ENCODE data around the gene SPINT4. TPM values are rescaled to one million over a fixed set of nuclear protein-coding genes. Genes with fewer than 3 reads are reported as not detected.
"Not testable (repeated sequence)": the region's sequence is repeated elsewhere in the genome, so short reads cannot be mapped to it uniquely, and the experiment has no call there.

SPINT4 gene
- total and polyA plus RNA-seq, 7 experiments from 2014 or later: not detected

DNA sequence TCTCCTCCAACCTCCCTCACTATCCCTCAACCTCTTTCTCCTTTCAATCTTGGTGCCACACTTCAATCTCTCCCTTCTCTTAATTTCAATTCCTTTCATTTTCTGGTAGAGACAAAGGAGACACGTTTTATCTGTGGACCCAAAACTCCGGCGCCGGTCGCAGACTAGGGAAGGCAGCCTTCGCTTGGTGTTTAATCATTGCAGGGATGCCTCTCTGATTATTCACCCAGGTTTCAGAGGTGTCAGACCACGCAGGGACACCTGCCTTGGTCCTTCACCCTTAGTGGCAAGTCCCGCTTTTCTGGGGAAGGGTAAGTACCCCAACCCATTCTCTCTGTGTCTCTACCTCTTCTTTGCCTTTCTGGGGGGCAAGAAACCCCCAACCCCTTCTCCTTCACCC lies 37.8 kb downstream of the SPINT4 start:
- peaks cover 0 to 18% (median 15%) of the 10 kb centered on the region in 5 donors for H3K27me3 Mint-ChIP-seq
- ATAC-seq; H3K4me1 ChIP-seq (ENCODE audit: control insufficient read depth in 2 of 2, insufficient read depth in 2 of 2, low read length in 2 of 2); H3K9me3 ChIP-seq (ENCODE audit: control insufficient read depth in 2 of 3, low read length in 3 of 3); intact Hi-C loops (cut with micrococcal nuclease); H3K27ac ChIP-seq (ENCODE audit: low read depth, low read length); H3K4me1 Mint-ChIP-seq; H3K27me3 ChIP-seq (ENCODE audit: control insufficient read depth in 2 of 2, insufficient read depth in 2 of 2, low read length in 2 of 2); CTCF ChIA-PET; H3K36me3 ChIP-seq (ENCODE audit: control insufficient read depth in 2 of 3, insufficient read depth in 3 of 3, low read length in 3 of 3); H3K4me3 ChIP-seq (ENCODE audit: low read length); H3K36me3 Mint-ChIP-seq; H3K9me3 Mint-ChIP-seq; H3K27ac Mint-ChIP-seq; DNase-seq; POLR2A ChIA-PET; H3K4me3 Mint-ChIP-seq: not testable (repeated sequence)

DNA sequence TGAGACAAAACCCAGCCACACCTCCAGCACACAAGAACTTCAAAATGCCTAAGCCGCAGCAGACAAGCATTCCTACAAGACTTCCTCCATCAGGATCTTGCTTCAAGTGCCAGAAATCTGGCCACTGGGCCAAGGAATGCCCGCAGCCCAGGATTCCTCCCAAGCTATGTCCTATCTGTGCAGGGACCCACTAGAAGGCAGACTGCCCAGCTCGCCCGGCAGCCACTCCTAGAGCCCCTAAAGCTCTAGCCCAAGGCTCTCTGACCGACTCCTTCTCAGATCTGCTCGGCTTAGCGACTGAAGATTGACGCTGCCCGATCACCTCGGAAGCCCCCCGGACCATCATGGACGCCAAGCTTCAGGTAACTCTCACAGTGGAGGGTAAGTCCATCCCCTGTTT lies 39.8 kb downstream of the SPINT4 start:
- H3K27ac Mint-ChIP-seq; H3K4me3 ChIP-seq (ENCODE audit: low read length); H3K36me3 ChIP-seq (ENCODE audit: control insufficient read depth in 2 of 3, insufficient read depth in 3 of 3, low read length in 3 of 3); DNase-seq; H3K4me1 ChIP-seq (ENCODE audit: control insufficient read depth in 2 of 2, insufficient read depth in 2 of 2, low read length in 2 of 2); H3K9me3 Mint-ChIP-seq; H3K27me3 ChIP-seq (ENCODE audit: control insufficient read depth in 2 of 2, insufficient read depth in 2 of 2, low read length in 2 of 2); intact Hi-C loops (cut with micrococcal nuclease); H3K4me1 Mint-ChIP-seq; H3K36me3 Mint-ChIP-seq; ATAC-seq; POLR2A ChIA-PET; H3K27ac ChIP-seq (ENCODE audit: low read depth, low read length); CTCF ChIA-PET; H3K4me3 Mint-ChIP-seq; H3K9me3 ChIP-seq (ENCODE audit: control insufficient read depth in 2 of 3, low read length in 3 of 3): not testable (repeated sequence)
- H3K27me3 Mint-ChIP-seq: peaks cover 0 to 14% (median 8%) of the 10 kb centered on the region in 5 donors

DNA sequence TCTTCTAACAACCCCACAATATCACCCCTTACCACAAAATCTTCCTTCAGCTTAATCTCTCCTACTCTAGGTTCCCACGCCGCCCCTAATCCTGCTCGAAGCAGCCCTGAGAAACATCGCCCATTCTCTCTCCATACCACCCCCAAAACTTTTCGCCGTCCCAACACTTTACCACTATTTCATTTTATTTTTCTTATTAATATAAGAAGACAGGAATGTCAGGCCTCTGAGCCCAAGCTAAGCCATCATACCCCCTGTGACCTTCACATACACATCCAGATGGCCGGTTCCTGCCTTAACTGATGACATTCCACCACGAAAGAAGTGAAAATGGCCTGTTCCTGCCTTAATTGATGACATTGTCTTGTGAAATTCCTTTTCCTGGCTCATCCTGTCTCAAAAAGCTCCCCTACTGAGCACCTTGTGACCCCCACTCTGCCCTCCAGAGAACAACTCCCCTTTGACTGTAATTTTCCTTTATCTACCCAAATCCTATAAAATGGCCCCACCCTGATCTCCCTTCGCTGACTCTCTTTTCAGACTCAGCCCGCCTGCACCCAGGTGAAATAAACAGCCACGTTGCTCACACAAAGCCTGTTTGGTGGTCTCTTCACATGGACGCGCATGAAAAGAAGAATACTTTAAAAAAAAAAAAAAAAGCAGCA lies 42.6 kb downstream of the SPINT4 start:
- H3K9me3 ChIP-seq (ENCODE audit: control insufficient read depth in 2 of 3, low read length in 3 of 3); H3K4me3 Mint-ChIP-seq; H3K36me3 ChIP-seq (ENCODE audit: control insufficient read depth in 2 of 3, insufficient read depth in 3 of 3, low read length in 3 of 3); ATAC-seq; H3K27me3 ChIP-seq (ENCODE audit: control insufficient read depth in 2 of 2, insufficient read depth in 2 of 2, low read length in 2 of 2); H3K27ac ChIP-seq (ENCODE audit: low read depth, low read length); H3K4me3 ChIP-seq (ENCODE audit: low read length); intact Hi-C loops (cut with micrococcal nuclease); H3K36me3 Mint-ChIP-seq; H3K4me1 Mint-ChIP-seq; H3K9me3 Mint-ChIP-seq; H3K27ac Mint-ChIP-seq; POLR2A ChIA-PET; H3K4me1 ChIP-seq (ENCODE audit: control insufficient read depth in 2 of 2, insufficient read depth in 2 of 2, low read length in 2 of 2); DNase-seq; CTCF ChIA-PET: not testable (repeated sequence)
- peaks cover 0 to 14% (median 8%) of the 10 kb centered on the region in 5 donors for H3K27me3 Mint-ChIP-seq

DNA sequence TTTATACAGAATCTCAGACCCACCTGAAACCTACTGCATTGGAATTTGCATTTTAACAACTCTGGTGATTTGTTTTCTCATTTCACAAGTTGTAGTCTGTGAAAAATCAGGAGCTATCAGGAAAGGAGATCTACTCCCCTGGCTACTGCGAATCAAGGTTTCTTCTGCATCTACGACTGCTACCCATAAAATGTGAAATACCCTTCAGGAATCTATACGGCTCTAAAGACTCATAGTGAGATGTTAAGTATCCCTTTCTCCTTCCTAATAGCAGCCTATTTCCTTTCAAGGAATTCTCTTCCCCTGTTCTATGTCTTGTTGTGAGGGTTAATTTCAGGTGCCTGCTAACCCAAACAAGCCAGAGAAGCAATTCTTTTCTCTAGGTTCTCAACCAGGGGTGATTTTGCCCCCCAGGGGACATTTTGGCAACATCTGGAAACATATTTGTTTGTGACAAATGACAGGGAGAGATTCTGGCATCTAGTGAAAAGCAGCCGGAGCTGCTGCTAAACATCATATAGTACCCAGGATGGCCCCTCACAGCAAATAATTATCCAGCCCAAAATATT lies 43.2 kb downstream of the SPINT4 start:
- Histone ChIP-seq H3K9me3 (ENCODE audit: control insufficient read depth in 2 of 3, low read length in 3 of 3) (no peaks in the 10 kb centered on the region), H3K27ac (ENCODE audit: low read depth, low read length) (no peak overlapping the region), H3K36me3 (ENCODE audit: control insufficient read depth in 2 of 3, insufficient read depth in 3 of 3, low read length in 3 of 3) (no peaks in the 10 kb centered on the region), H3K4me3 (ENCODE audit: low read length) (no peak overlapping the region), H3K4me1 (ENCODE audit: control insufficient read depth in 2 of 2, insufficient read depth in 2 of 2, low read length in 2 of 2) (no peaks in the 10 kb centered on the region), H3K27me3 (ENCODE audit: control insufficient read depth in 2 of 2, insufficient read depth in 2 of 2, low read length in 2 of 2) (no peaks in the 10 kb centered on the region)
- Mint-ChIP-seq H3K27ac (no peak overlapping the region), H3K4me1 (no peaks in the 10 kb centered on the region), H3K9me3 (no peaks in the 10 kb centered on the region), H3K4me3 (no peak overlapping the region), H3K36me3 (no peaks in the 10 kb centered on the region), H3K27me3 (peaks cover 0 to 10% (median 7%) of the 10 kb centered on the region in 5 donors)
- no peak for DNase-seq
- intact Hi-C loops (cut with micrococcal nuclease): no loop called here
- ATAC-seq: no peak
- ChIA-PET POLR2A (no interaction called here), CTCF (interaction anchor here (0.7 kb wide), 1 partner anchor 9 kb away, joined by 3 read pairs; no protein-coding TSS in a partner anchor)

DNA sequence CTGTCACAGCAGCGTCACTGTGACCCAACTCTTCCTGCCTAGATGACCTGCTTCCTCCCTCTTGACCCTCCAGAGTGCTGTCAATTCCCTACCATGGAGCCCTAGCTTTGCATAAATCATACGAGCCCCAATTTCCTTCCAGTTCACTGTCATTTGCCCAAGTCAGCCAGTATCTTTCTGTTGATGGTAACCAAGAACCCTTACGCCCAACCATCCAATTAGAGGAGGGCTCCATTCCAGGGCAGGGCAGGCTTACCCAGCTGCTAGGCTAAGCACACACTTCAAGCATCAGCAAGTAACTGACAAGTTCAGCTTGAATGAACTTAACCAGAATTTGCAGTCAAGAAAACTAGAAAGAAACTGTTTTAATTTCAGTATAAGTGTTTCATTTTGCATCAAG lies 43.8 kb downstream of the SPINT4 start:
- intact Hi-C loops (cut with micrococcal nuclease): no loop called here
- H3K4me3 Mint-ChIP-seq: no peak overlapping the region
- H3K27ac ChIP-seq (ENCODE audit: low read depth, low read length): no peak overlapping the region
- H3K27me3 Mint-ChIP-seq: peaks cover 0 to 5% (median 4%) of the 10 kb centered on the region in 5 donors
- H3K9me3 Mint-ChIP-seq: no peaks in the 10 kb centered on the region
- no peak for ATAC-seq
- no peak overlapping the region for H3K4me3 ChIP-seq (ENCODE audit: low read length)
- H3K9me3 ChIP-seq (ENCODE audit: control insufficient read depth in 2 of 3, low read length in 3 of 3): no peaks in the 10 kb centered on the region
- H3K36me3 Mint-ChIP-seq: no peaks in the 10 kb centered on the region
- CTCF ChIA-PET: interaction anchor here (0.7 kb wide), 1 partner anchor 9 kb away, joined by 3 read pairs; no protein-coding TSS in a partner anchor
- no peaks in the 10 kb centered on the region for H3K4me1 ChIP-seq (ENCODE audit: control insufficient read depth in 2 of 2, insufficient read depth in 2 of 2, low read length in 2 of 2)
- POLR2A ChIA-PET: no interaction called here
- H3K27me3 ChIP-seq (ENCODE audit: control insufficient read depth in 2 of 2, insufficient read depth in 2 of 2, low read length in 2 of 2): no peaks in the 10 kb centered on the region
- peak overlapping the region in 1 of 9 donors; percentile 47 for H3K27ac Mint-ChIP-seq
- DNase-seq: no peak
- peaks cover 0 to 4% (median 2%) of the 10 kb centered on the region in 7 donors for H3K4me1 Mint-ChIP-seq
- no peaks in the 10 kb centered on the region for H3K36me3 ChIP-seq (ENCODE audit: control insufficient read depth in 2 of 3, insufficient read depth in 3 of 3, low read length in 3 of 3)

DNA sequence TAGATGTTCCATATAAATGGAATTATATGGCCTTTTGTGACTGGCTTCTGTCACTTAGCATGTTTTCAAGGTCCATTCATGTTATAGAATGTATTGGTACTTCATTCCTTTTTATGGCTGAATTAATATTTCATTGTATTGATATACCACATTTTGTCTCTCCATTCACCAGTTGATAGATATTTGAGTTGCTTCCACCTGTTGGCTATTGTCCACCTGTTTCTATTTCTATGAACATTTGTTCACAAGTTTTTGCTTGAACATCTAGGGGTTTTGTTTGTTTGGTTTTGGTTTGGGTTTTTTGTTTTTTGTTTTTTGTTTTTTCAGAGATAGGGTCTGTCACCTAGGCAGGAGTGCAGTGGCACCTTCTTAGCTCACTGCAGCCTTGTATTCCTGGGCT lies 46.3 kb downstream of the SPINT4 start:
- H3K4me1 ChIP-seq (ENCODE audit: control insufficient read depth in 2 of 2, insufficient read depth in 2 of 2, low read length in 2 of 2): no peaks in the 10 kb centered on the region
- ATAC-seq (no peak), DNase-seq (no peak)
- Mint-ChIP-seq H3K9me3 (no peaks in the 10 kb centered on the region), H3K27me3 (no peaks in the 10 kb centered on the region), H3K4me3 (no peak overlapping the region), H3K36me3 (no peaks in the 10 kb centered on the region), H3K4me1 (peaks cover 0 to 5% (median 4%) of the 10 kb centered on the region in 7 donors), H3K27ac (no peak overlapping the region)
- H3K4me3 ChIP-seq (ENCODE audit: low read length): no peak overlapping the region
- ChIA-PET CTCF (interaction anchor here (4.4 kb wide), 1 partner anchor 450 kb away, joined by 67 read pairs; no protein-coding TSS in a partner anchor), POLR2A (no interaction called here)
- no peak overlapping the region for H3K27ac ChIP-seq (ENCODE audit: low read depth, low read length)
- no peaks in the 10 kb centered on the region for H3K36me3 ChIP-seq (ENCODE audit: control insufficient read depth in 2 of 3, insufficient read depth in 3 of 3, low read length in 3 of 3)
- no peaks in the 10 kb centered on the region for H3K9me3 ChIP-seq (ENCODE audit: control insufficient read depth in 2 of 3, low read length in 3 of 3)
- intact Hi-C loops (cut with micrococcal nuclease): no loop called here
- H3K27me3 ChIP-seq (ENCODE audit: control insufficient read depth in 2 of 2, insufficient read depth in 2 of 2, low read length in 2 of 2): no peaks in the 10 kb centered on the region

Measured in naive thymus-derived CD4-positive, alpha-beta T cell (primary cell).